HepG2 (cell line): ENCODE results near the gene DOCK2. TPM values are rescaled to one million over a fixed set of nuclear protein-coding genes. Genes with fewer than 3 reads are reported as not detected.

Experiments
- ZFYVE20 ChIP-seq: sonication (generic); formaldehyde crosslinking; IDR thresholded peaks from 2 replicates; pipeline ENCODE4 v1.8.0; 2023; ENCODE audit warnings: low read depth, mild to moderate bottlenecking, moderate library complexity, missing genetic modification reagents, borderline replicate concordance
- ZNF17 ChIP-seq: sonication (generic); formaldehyde crosslinking; IDR thresholded peaks from 2 replicates; pipeline ENCODE4 v1.5.0; 2020; ENCODE audit warnings: mild to moderate bottlenecking, missing genetic modification reagents
- ZNF383 ChIP-seq: sonication (generic); formaldehyde crosslinking; IDR thresholded peaks from 2 replicates; pipeline ENCODE4 v1.4.0; 2020; ENCODE audit warnings: missing genetic modification reagents, mild to moderate bottlenecking, borderline replicate concordance
- ZNF430 ChIP-seq: sonication (generic); formaldehyde crosslinking; IDR thresholded peaks from 2 replicates; pipeline ENCODE4 v1.9.0; 2021; ENCODE audit warnings: mild to moderate bottlenecking, missing genetic modification reagents
- polyA plus RNA-seq, 8 experiments: library from polyadenylated mRNA; depleted of rRNA in 3 of 8; stranded (reverse) in 7 of 8; unstranded in 1 of 8; fragments of >200 nt; fragmentation: Illumina TruSeq in 4 of 8; extraction: Trizol in 4 of 8; gene quantifications; 2 replicates each; pipeline versions ENCODE4 v1.2.1 to v1.2.3, GENCODE V29; 2011 to 2016; ENCODE audit warnings: low read depth in 4 of 8, missing spikeins in 1 of 8, mixed read lengths in 1 of 8; ENCODE audit not compliant: insufficient read depth in 1 of 8
- total RNA-seq, 5 experiments: library from RNA; depleted of rRNA; stranded (reverse); fragments of >200 nt; fragmentation: Illumina TruSeq; extraction: Trizol; gene quantifications; 2 replicates each; pipeline ENCODE4 v1.2.3, GENCODE V29; 2016; ENCODE audit warnings: low read depth in 1 of 5
- TF ChIP-seq, protein P1 (sequence below): sonication (generic); formaldehyde crosslinking; IDR thresholded peaks from 2 replicates; pipeline ENCODE4 v1.4.0; 2020; ENCODE audit warnings: missing genetic modification reagents; ENCODE audit errors: not compliant biosample characterization
- TF ChIP-seq, protein P2 (sequence below): sonication (generic); formaldehyde crosslinking; IDR thresholded peaks from 2 replicates; pipeline ENCODE4 v1.4.0; 2020; ENCODE audit warnings: missing genetic modification reagents

Gene DOCK2
- total and polyA plus RNA-seq, 2 of the 13 experiments (the other 11 are each of a cell fraction or from before 2014, with no cell fraction given): not detected

DNA sequence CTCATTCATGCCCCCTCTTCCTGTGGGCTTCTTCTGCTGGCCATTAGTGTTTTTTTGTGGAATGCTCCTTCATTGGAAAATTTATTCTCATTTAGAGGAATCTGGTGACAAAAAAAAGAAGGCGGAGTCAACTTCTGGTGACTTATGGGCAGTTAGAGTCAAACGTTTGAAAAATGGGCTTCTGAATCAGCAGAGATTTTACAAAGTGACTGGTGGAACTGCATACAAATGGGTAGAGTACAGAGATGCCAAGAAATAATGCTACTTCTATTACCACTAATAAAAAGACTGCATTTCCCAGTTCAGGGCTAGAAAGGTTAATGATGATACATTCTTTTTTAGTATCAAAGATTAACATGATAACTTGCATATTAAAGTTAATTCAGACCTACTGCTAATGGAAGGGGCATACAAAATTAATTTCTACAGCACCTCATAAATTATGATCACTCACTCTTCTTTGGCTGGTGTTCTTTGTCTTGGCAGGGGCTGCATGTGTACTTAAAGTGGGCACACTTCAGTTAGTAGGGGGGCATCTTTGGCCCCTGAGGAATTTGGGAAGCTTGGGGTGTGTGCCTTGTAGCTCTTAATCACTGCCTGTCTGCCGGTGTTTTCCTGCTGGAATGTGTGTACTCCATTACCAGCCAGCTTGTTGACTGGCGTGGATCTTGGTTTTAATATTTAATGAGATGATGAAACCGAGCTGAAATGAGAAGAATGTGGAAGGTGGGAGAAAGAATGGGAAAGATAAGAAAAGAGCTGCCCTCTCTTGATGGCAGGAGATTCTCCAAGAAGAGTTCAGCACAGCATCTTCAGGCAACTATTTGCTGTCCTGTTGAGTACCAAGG lies 148.9 kb downstream of the DOCK2 start (continued):
- TF ChIP-seq ZFYVE20 (CRISPR knock-in tag) (no peak), ZNF430 (CRISPR knock-in tag) (no peak), ZNF383 (CRISPR knock-in tag) (no peak), ZNF17 (CRISPR knock-in tag) (no peak)
- TF ChIP-seq, protein P1, sequence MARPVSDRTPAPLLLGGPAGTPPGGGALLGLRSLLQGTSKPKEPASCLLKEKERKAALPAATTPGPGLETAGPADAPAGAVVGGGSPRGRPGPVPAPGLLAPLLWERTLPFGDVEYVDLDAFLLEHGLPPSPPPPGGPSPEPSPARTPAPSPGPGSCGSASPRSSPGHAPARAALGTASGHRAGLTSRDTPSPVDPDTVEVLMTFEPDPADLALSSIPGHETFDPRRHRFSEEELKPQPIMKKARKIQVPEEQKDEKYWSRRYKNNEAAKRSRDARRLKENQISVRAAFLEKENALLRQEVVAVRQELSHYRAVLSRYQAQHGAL (CRISPR knock-in tag): no peak
- TF ChIP-seq, protein P2, sequence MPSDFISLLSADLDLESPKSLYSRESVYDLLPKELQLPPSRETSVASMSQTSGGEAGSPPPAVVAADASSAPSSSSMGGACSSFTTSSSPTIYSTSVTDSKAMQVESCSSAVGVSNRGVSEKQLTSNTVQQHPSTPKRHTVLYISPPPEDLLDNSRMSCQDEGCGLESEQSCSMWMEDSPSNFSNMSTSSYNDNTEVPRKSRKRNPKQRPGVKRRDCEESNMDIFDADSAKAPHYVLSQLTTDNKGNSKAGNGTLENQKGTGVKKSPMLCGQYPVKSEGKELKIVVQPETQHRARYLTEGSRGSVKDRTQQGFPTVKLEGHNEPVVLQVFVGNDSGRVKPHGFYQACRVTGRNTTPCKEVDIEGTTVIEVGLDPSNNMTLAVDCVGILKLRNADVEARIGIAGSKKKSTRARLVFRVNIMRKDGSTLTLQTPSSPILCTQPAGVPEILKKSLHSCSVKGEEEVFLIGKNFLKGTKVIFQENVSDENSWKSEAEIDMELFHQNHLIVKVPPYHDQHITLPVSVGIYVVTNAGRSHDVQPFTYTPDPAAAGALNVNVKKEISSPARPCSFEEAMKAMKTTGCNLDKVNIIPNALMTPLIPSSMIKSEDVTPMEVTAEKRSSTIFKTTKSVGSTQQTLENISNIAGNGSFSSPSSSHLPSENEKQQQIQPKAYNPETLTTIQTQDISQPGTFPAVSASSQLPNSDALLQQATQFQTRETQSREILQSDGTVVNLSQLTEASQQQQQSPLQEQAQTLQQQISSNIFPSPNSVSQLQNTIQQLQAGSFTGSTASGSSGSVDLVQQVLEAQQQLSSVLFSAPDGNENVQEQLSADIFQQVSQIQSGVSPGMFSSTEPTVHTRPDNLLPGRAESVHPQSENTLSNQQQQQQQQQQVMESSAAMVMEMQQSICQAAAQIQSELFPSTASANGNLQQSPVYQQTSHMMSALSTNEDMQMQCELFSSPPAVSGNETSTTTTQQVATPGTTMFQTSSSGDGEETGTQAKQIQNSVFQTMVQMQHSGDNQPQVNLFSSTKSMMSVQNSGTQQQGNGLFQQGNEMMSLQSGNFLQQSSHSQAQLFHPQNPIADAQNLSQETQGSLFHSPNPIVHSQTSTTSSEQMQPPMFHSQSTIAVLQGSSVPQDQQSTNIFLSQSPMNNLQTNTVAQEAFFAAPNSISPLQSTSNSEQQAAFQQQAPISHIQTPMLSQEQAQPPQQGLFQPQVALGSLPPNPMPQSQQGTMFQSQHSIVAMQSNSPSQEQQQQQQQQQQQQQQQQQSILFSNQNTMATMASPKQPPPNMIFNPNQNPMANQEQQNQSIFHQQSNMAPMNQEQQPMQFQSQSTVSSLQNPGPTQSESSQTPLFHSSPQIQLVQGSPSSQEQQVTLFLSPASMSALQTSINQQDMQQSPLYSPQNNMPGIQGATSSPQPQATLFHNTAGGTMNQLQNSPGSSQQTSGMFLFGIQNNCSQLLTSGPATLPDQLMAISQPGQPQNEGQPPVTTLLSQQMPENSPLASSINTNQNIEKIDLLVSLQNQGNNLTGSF: no peak
